CD4-positive, alpha-beta T cell treated with Interleukin-17A for 4 hours (primary cell): ENCODE measurements around the gene MLANA.
"Not testable (repeated sequence)": the region's sequence is repeated elsewhere in the genome, so short reads cannot be mapped to it uniquely, and the experiment has no call there.

Experiments used
- DNase-seq: peaks from one replicate; pipeline ENCODE4 v3.0.0-alpha.2; 2020; ENCODE audit warnings: mixed read lengths

MLANA gene

DNA sequence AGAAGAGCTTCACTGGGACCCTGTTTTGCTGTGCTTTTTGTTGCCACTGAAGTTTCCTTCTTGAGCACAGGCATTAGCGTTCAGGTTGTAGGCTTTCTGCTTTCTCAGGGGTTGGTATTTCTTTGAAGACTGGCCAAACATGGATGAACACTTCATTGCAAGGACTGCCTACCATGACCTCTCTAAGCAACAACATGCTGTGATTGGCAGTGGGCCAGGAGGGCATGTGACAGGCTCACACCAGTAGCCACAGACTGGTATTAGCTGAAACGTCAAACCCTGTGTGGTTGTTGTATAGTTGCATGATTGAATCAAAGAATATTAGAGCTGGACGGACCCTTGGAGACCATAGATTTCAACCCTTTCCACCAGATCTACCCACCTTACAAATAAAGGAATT is 20.0 kb upstream of the MLANA start:
- DNase-seq = no peak

DNA sequence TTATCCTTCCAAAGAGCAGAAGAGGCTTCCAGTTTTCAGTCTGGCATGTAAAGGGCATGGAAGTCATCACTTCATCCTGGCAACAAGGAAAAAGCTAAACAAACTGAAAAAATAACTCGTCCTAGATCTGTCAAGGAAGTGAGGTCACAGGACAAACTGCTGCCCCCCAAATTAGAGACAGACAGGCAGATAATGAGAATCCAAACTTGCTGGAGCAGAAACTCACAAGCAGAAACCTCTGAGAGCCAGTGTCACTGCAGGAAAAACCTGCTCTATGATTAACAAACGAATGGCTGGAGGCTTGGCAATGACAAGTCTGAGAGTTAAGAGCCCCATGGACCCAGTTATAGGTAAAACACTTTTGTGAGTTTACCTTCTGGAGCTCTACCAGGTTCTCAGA is 18.9 kb upstream of the MLANA start:
- DNase-seq = no peak

- no peak for DNase-seq
Observed at GRCh38 chr9:5872511-5872910, 18.2 kb upstream of the MLANA start.

- DNase-seq = no peak
Observed at GRCh38 chr9:5873439-5873838, 17.2 kb upstream of the MLANA start.

DNA sequence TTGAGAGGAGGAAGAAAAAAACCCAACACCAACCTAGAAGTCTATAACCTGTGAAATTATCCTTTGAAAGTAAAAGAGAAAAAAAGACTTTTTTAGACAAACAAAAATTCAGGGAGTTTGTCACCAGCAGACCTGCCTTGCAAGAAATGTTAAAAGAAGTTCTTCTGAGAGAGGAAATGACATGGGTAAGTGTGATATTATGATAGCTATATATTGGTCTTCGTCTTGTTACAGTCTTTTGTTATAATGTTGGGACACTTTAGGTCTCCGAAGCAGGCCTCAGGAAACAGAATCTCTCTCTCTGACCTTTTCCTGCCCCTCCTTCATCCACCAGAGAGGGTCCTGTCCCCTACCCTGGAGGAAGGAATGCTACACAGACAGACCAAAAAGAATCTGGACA is 16.6 kb upstream of the MLANA start:
- no peak for DNase-seq

GRCh38 chr9:5876026-5876425 is 14.7 kb upstream of the MLANA start:
- no peak for DNase-seq

GRCh38 chr9:5876711-5877110 is 14.0 kb upstream of the MLANA start:
- DNase-seq = no peak

DNA sequence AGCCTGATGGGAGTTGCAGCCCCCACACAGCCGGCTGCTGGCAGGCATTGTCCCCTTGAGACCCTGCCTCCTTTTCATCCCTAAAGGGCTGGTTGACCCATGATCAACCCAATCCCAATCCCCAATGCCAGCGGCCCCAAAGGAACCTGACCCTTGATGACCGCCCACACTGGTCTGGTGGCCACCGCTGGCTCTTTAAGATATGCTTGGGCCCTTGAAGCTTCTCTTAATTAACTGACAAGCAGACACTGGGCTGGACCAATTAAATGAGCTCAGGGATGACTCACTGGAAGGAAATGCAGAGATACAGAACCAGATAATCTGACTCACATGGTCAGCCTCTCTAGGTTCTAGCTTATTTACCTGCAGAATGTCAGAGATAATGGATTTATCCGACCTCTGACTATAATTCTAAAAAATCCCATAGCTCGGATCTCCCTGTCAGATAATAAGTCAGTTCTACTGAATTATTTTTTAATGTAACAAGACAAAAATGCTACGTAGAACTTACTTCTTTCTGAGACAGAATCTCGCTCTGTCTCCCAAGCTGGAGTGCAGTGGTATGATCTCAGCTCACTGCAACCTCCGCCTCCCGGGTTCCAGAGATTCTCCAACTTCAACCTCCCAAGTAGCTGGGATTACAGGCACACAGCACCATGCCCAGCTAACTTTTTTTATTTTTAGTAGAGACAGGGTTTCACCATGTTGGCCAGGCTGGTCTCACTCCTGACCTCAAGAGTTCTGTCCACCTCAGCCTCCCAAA is 11.1 kb upstream of the MLANA start:
- no peak for DNase-seq

DNA sequence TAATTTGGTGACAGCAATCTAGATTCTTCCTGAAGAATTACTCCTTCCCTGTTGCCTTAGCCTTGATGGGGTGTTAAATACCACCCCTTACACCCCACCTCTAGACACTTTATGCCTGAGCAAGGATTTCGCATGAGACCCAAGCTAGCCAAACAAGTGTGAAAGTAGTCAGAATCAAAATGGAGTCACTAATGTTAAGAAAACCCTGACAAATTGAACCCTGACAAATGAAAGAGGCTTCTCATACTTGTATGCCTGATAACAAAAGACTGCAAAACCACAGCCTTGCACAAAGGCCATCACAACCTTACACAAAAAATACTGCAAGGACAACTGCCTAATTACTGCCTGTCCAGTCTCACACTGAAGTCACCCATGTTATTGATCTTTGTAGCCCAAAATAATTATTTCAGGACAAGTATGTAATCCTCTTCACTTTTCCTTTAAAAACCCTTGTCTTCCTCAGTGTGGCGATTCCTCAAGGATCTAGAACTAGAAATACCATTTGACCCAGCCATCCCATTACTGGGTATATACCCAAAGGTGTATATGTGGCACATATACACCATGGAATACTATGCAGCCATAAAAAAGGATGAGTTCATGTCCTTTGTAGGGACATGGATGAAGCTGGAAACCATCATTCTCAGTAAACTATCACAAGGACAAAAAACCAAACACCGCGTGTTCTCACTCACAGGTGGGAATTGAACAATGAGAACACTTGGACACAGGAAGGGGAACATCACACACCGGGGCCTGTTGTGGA is 8.3 kb upstream of the MLANA start:
- DNase-seq = not testable (repeated sequence)

DNA sequence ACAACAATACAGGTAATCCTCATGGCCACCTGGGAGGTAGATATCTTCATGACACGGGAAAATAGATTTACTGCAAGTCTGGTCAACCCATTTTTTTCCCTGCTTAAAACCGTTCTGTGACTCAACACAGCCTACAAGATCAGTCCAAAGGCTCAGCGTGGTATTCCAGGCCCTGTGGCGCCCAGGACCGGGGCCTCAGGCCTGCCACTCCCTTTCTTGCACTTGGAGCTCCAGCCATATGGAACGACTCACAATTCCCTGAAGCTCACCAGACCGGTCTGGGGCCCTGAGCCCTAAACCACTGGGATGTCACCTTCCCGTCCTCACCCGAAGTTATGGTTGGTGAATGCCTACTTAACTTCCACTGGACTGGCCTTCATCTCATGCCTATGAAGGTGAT is 6.5 kb upstream of the MLANA start:
- no peak for DNase-seq

GRCh38 chr9:5886114-5886939 is 4.4 kb upstream of the MLANA start:
- DNase-seq = peak; percentile 86

- DNase-seq = no peak
Observed at GRCh38 chr9:5892456-5893133, 1.9 kb downstream of the MLANA start.

DNA sequence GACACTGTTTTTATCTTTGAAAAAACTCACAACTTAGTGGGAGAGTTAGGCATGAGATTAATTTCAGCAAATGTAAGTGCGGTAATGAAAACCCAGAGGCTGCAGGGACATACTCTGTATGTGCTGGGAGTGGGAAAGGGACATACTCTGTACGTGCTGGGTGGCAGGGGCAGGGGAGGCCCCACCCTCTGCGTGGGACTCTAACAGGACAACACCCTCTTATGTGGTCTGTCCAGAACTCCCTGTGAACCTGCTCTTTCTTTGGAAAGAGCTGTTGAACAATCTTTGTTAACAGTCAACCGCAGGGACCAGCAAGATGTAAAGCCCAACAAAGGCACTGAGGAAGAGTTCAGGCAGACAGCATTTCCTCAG is 2.4 kb downstream of the MLANA start:
- no peak for DNase-seq

- no peak for DNase-seq
Observed at GRCh38 chr9:5893591-5894236, 3.0 kb downstream of the MLANA start.

GRCh38 chr9:5894237-5894959 is 3.7 kb downstream of the MLANA start:
- DNase-seq = no peak

DNA sequence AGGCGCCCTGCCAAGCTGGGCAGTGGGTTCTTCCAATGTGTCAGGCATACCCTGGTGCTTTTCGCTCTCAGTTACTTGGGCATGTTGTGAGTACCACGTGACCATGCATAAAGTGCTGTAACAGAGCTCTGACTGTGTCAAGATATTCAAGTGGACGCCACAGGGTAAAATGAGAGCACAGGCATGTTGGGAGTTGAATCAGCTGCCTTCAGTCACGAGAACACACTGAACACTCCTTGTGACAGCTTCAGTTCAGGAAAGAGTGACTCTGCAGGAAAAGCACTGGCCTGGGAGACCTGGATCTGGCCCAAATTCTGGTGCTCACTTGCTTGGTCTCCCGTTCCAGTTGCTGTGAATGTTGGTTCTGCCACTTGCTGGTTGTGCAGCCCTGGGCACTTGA is 5.1 kb downstream of the MLANA start:
- DNase-seq = no peak

DNA sequence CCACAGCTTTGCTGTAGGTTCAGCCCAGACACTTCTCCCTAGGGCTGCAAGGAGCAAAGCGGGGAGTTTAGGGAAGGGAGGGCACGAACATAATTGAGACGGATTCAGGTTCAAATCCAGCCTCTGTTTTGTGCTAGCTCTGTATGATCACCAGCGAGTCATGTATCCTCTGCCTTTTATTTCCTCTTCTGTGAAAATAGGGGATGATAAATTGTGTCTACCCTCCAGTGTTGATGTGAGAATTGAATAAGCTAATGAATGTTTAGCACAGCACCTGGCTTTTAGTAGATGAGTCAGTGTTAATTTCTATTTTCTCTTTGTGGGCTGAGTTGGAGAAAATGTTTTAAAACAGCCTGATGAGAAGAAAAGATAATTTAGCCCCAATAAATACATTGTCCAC is 6.2 kb downstream of the MLANA start:
- DNase-seq = no peak

DNA sequence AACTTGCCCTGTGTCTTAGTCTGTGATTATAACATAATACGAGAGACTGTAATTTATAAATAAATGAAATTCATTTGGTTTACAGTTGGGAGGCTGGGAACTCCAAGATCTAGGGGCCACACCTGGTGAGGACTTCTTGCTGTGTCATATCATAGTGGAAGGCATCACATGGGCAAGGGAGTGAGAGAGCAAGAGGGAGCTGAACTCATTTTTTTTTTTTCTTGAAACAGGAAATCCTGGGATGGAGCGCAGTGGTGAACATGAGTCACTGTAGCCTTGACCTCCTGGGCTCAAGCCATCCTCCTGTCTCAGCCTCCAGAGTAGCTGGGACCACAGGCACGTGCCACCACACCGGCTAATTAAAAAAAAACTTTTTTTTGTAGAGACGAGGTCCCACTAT is 7.2 kb downstream of the MLANA start:
- no peak for DNase-seq

- peak; percentile 8 for DNase-seq
Observed at GRCh38 chr9:5899292-5899691, 8.6 kb downstream of the MLANA start.

DNA sequence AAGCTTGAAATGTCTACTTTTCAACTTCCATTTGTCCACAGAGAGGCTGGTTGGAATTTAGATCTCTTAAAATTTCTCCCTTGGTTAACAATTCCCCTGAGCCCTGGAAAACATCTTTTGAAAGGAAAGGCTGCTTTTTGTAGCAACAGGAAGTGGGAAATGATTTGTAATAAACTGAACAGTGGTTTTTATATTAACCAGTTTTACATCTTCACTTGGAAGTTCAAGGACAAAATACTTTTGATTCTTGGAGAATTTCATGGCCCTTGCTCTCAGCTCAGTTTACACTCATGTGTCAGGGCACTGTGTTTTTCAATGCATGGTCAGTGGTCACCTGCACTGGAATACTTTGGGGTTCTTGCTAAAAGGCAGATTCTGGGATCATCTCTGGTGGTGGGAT is 9.9 kb downstream of the MLANA start:
- DNase-seq = no peak

GRCh38 chr9:5902377-5902776 is 11.7 kb downstream of the MLANA start:
- DNase-seq = no peak

DNA sequence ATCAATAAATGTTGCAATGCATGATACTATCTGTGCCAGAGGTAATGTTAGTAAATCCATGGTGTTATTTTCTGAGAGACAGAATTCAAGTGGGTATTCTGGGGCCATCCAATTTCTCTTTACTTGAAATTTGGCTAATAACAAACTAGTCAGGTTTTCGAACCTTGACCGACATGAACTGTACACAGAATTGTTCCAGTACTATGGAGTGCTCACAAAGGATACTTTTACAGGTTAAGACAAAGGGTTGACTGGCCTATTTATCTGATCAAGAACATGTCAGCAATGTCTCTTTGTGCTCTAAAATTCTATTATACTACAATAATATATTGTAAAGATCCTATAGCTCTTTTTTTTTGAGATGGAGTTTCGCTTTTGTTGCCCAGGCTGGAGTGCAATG is 18.2 kb downstream of the MLANA start:
- no peak for DNase-seq
